Measurements from ENCODE around the gene TP53RK.

- no peak for TF ChIP-seq CTCF (IDR thresholded peaks at IDR 0.05; ENCODE audit: low read depth, low read length, poor library complexity, severe bottlenecking)
- TF ChIP-seq EZH2phosphoT487 (IDR thresholded peaks at IDR 0.05; ENCODE audit: borderline replicate concordance, low read length), result no peak
These were observed 5.6 kb downstream of the TP53RK start for GRCh38 chr20:46683668-46683938.

All from DOHH2 (cell line).